Loucy (cell line): ENCODE measurements around the gene CHRM1.

Experiments
- H2AFZ ChIP-seq: fragments of 200-600 bp; sonication (generic); 2 replicates; pipeline ENCODE4 v1.6.0; 2016; ENCODE audit warnings: antibody characterized with exemption, mild to moderate bottlenecking, low read length, moderate library complexity
- H3F3A ChIP-seq: fragments of 200-600 bp; 2 replicates; pipeline ENCODE4 v1.6.0; 2016; ENCODE audit warnings: antibody characterized with exemption, low read depth, mild to moderate bottlenecking
- H3K27me3 ChIP-seq: fragments of 200-600 bp; sonication (generic); 2 replicates; pipeline ENCODE4 v1.6.1; 2014; ENCODE audit warnings: low read length, mild to moderate bottlenecking; ENCODE audit not compliant: insufficient read depth, poor library complexity, severe bottlenecking
- H3K36me3 ChIP-seq: fragments of 200-600 bp; sonication (generic); 2 replicates; pipeline ENCODE4 v1.6.1; 2016; ENCODE audit warnings: low read length; ENCODE audit not compliant: insufficient read depth
- H3K4me1 ChIP-seq: fragments of 200-600 bp; sonication (generic); 2 replicates; pipeline ENCODE4 v1.5.1; 2014; ENCODE audit warnings: low read length, mild to moderate bottlenecking; ENCODE audit not compliant: insufficient read depth, poor library complexity, severe bottlenecking
- H3K4me2 ChIP-seq: fragments of 200-600 bp; sonication (generic); 2 replicates; pipeline ENCODE4 v1.6.0; 2014; ENCODE audit warnings: antibody characterized with exemption, low read length, low read depth, mild to moderate bottlenecking; ENCODE audit not compliant: poor library complexity, severe bottlenecking
- H3K4me3 ChIP-seq: fragments of 200-600 bp; sonication (generic); 2 replicates; pipeline ENCODE4 v1.5.1; 2014; ENCODE audit warnings: low read length, mild to moderate bottlenecking, mixed read lengths; ENCODE audit not compliant: poor library complexity, severe bottlenecking
- H3K79me2 ChIP-seq: fragments of 200-600 bp; sonication (generic); 2 replicates; pipeline ENCODE4 v1.6.1; 2014; ENCODE audit warnings: low read length; ENCODE audit not compliant: insufficient read depth
- H3K9ac ChIP-seq: fragments of 200-600 bp; sonication (generic); 2 replicates; pipeline ENCODE4 v1.6.0; 2014; ENCODE audit warnings: mild to moderate bottlenecking, low read depth, low read length, moderate library complexity; ENCODE audit not compliant: poor library complexity, severe bottlenecking
- H3K9me2 ChIP-seq: fragments of 200-600 bp; sonication (generic); replicated peaks from 2 replicates; pipeline ENCODE4 v1.6.1; 2016; ENCODE audit warnings: low read depth, low read length, mixed read lengths
- H3K9me3 ChIP-seq: fragments of 200-600 bp; sonication (generic); 2 replicates; pipeline ENCODE4 v1.6.1; 2014; ENCODE audit warnings: mild to moderate bottlenecking, antibody characterized with exemption, low read length, low read depth; ENCODE audit not compliant: insufficient read depth
- H4K20me1 ChIP-seq: fragments of 200-600 bp; sonication (generic); 2 replicates; pipeline ENCODE4 v1.6.0; 2014; ENCODE audit warnings: antibody characterized with exemption, low read length, mild to moderate bottlenecking; ENCODE audit not compliant: insufficient read depth, poor library complexity, severe bottlenecking
- CTCF ChIP-seq: fragments of 200-600 bp; sonication (generic); conservative IDR thresholded peaks from 2 replicates; pipeline ENCODE4 v1.5.1; 2014; ENCODE audit warnings: mild to moderate bottlenecking, antibody characterized with exemption, low read length
- EZH2phosphoT487 ChIP-seq: fragments of 200-600 bp; IDR thresholded peaks from 2 replicates; pipeline ENCODE4 v1.6.1; 2018; ENCODE audit warnings: antibody characterized with exemption, mild to moderate bottlenecking, moderate library complexity, borderline replicate concordance

The CHRM1 gene

GRCh38 chr11:62892077-62892922 is 28.9 kb downstream of the CHRM1 start:
- Histone ChIP-seq H3K36me3 (peaks cover 26% of the 10 kb centered on the region; the same call in 1 of the 2 replicates), H3K9me2 (no peaks in the 10 kb centered on the region), H3K9ac (no peak overlapping the region), H3F3A (peaks cover 11% of the 10 kb centered on the region; the same call in 1 of the 2 replicates), H3K4me3 (no peak overlapping the region), H3K27me3 (no peaks in the 10 kb centered on the region), H2AFZ (no peak overlapping the region), H4K20me1 (peaks cover 27% of the 10 kb centered on the region), H3K4me1 (no peaks in the 10 kb centered on the region), H3K4me2 (no peak overlapping the region), H3K9me3 (no peaks in the 10 kb centered on the region), H3K79me2 (peaks cover 7% of the 10 kb centered on the region; the same call in 1 of the 2 replicates)
- no peak for TF ChIP-seq CTCF

- Histone ChIP-seq H3K4me3 (no peak overlapping the region), H3K79me2 (peaks cover 32% of the 10 kb centered on the region), H4K20me1 (peaks cover 52% of the 10 kb centered on the region), H3K27me3 (no peaks in the 10 kb centered on the region), H2AFZ (no peak overlapping the region), H3K4me1 (peaks cover 15% of the 10 kb centered on the region), H3K9me3 (no peaks in the 10 kb centered on the region), H3K36me3 (peaks cover 51% of the 10 kb centered on the region), H3K9me2 (no peaks in the 10 kb centered on the region), H3K4me2 (no peak overlapping the region), H3K9ac (no peak overlapping the region), H3F3A (peaks cover 11% of the 10 kb centered on the region; the same call in 1 of the 2 replicates)
- no peak for TF ChIP-seq EZH2phosphoT487
- no peak for TF ChIP-seq CTCF
Observed at GRCh38 chr11:62889484-62890437, 31.4 kb downstream of the CHRM1 start.

- peaks cover 39% of the 10 kb centered on the region for H3K79me2 ChIP-seq
- H3K4me3 ChIP-seq, result no peak overlapping the region
- no peak for TF ChIP-seq EZH2phosphoT487
- no peak for TF ChIP-seq CTCF
- no peaks in the 10 kb centered on the region for H3K9me3 ChIP-seq
- H3K27me3 ChIP-seq, result no peaks in the 10 kb centered on the region
- no peak overlapping the region for H3K4me2 ChIP-seq
- H3K4me1 ChIP-seq, result peaks cover 16% of the 10 kb centered on the region
- peaks cover 57% of the 10 kb centered on the region for H4K20me1 ChIP-seq
- no peaks in the 10 kb centered on the region for H3K9me2 ChIP-seq
- peaks cover 11% of the 10 kb centered on the region; the same call in 1 of the 2 replicates for H3F3A ChIP-seq
- no peak overlapping the region for H2AFZ ChIP-seq
- H3K36me3 ChIP-seq, result peaks cover 55% of the 10 kb centered on the region
- no peak overlapping the region for H3K9ac ChIP-seq
Observed at GRCh38 chr11:62889126-62889483, 32.1 kb downstream of the CHRM1 start.
